Smooth muscle cell of the pulmonary artery (primary cell): ENCODE results near the gene SPN. TPM values are rescaled to one million over a fixed set of nuclear protein-coding genes. Genes with fewer than 3 reads are reported as not detected.

Experiments used
- total RNA-seq: library from RNA; depleted of rRNA; stranded (reverse); fragments of >200 nt; gene quantifications from 2 replicates; pipeline ENCODE4 v1.2.3, GENCODE V29; 2014

SPN gene, protein sequence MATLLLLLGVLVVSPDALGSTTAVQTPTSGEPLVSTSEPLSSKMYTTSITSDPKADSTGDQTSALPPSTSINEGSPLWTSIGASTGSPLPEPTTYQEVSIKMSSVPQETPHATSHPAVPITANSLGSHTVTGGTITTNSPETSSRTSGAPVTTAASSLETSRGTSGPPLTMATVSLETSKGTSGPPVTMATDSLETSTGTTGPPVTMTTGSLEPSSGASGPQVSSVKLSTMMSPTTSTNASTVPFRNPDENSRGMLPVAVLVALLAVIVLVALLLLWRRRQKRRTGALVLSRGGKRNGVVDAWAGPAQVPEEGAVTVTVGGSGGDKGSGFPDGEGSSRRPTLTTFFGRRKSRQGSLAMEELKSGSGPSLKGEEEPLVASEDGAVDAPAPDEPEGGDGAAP
- total RNA-seq = not detected in 2 replicates

DNA sequence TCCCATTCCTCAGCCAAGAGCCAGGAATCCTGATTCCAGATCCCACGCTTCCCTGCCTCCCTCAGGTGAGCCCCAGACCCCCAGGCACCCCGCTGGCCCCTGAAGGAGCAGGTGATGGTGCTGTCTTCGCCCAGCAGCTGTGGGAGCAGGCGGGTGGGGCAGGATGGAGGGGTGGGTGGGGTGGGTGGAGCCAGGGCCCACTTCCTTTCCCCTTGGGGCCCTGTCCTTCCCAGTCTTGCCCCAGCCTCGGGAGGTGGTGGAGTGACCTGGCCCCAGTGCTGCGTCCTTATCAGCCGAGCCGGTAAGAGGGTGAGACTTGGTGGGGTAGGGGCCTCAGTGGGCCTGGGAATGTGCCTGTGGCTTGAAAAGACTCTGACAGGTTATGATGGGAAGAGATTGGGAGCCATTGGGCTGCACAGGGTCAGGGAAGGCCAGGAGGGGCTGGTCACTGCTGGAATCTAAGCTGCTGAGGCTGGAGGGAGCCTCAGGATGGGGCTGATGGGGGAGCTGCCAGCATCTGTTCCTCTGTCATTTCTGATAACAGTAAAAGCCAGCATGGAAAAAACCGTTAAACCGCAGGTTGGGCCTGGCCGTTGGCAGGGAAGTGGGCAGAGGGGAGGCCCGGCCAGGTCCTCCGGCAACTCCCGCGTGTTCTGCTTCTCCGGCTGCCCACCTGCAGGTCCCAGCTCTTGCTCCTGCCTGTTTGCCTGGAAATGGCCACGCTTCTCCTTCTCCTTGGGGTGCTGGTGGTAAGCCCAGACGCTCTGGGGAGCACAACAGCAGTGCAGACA, at the start of gene SPN:
Gene SPN (plus strand): TSS at position 232 of the 791 bp plus-strand sequence. CDS start 482 bp downstream, at position 714.

DNA sequence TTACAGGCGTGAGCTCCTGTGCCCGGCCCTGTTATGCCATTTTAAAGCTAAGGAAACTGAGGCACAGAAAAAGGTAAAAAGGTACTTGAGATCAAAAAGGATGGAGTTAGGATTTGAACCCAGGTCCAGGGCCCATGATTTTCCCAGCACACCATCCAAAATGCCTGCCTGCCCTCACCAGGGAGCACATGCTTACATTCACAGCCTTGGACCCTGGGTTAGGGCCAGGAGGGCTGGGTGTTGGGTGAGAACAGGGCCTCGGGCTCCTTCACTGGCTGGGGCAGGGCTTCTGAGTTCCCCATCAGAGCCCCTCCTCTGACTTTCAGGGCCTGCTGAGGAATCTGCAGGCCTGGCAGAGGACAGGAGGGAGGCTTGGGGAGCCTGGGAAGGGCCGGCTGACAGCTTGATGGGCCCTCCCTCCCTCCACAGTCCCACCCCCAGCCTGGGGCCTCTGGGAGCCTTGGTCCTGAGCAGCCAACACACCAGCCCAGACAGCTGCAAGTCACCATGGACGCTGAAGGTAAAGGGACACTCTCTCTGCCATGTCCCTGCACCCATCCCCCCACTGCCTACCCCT, 15.7 kb downstream of the SPN start, which contains the start of gene QPRT:
Gene QPRT (plus strand): TSS at position 490 of the 577 bp plus-strand sequence. CDS start 18 bp downstream, at position 508.

Other genes starting within 250 kb of the SPN start
- gene BOLA2, start 208.9 kb upstream of the SPN start, total RNA-seq = 13.3 and 13.9 TPM in 2 replicates
- 3.1 and 8.9 TPM in 2 replicates for gene SLX1B, start 208.7 kb upstream of the SPN start, total RNA-seq
- 1.6 and 1.7 TPM in 2 replicates for gene SULT1A4, start 203.3 kb upstream of the SPN start, total RNA-seq
- gene NPIPB12, start 156.8 kb upstream of the SPN start, total RNA-seq = 20.8 and 22.2 TPM in 2 replicates
- gene QPRT, start 15.9 kb downstream of the SPN start, total RNA-seq = 5.2 and 13.9 TPM in 2 replicates
- not detected in 2 replicates for gene C16orf54, start 82.7 kb downstream of the SPN start, total RNA-seq
- not detected in 2 replicates for gene ZG16, start 115.0 kb downstream of the SPN start, total RNA-seq
- 9.8 and 11.4 TPM in 2 replicates for gene KIF22, start 127.5 kb downstream of the SPN start, total RNA-seq
- 166 and 199 TPM in 2 replicates for gene MAZ, start 143.3 kb downstream of the SPN start, total RNA-seq
- gene PRRT2, start 148.9 kb downstream of the SPN start, total RNA-seq = 1.2 and 1.8 TPM in 2 replicates
- 11.6 and 13.3 TPM in 2 replicates for gene PAGR1, start 152.9 kb downstream of the SPN start, total RNA-seq
- gene MVP, start 157.2 kb downstream of the SPN start, total RNA-seq = 320 and 476 TPM in 2 replicates
- gene CDIPT, start 200.0 kb downstream of the SPN start, total RNA-seq = 101 and 114 TPM in 2 replicates
- gene SEZ6L2, start 236.3 kb downstream of the SPN start, total RNA-seq = 65.5 and 78.6 TPM in 2 replicates
- gene ASPHD1, start 237.2 kb downstream of the SPN start, total RNA-seq = 8.8 and 12.8 TPM in 2 replicates